ENCODE data around the gene EFCAB3. TPM values are rescaled to one million over a fixed set of nuclear protein-coding genes. Genes with fewer than 3 reads are reported as not detected.
"Not testable (repeated sequence)": the region's sequence is repeated elsewhere in the genome, so short reads cannot be mapped to it uniquely, and the experiment has no call there.

EFCAB3 gene
- polyA plus RNA-seq, 1 donor from 2014 or later = not detected

DNA sequence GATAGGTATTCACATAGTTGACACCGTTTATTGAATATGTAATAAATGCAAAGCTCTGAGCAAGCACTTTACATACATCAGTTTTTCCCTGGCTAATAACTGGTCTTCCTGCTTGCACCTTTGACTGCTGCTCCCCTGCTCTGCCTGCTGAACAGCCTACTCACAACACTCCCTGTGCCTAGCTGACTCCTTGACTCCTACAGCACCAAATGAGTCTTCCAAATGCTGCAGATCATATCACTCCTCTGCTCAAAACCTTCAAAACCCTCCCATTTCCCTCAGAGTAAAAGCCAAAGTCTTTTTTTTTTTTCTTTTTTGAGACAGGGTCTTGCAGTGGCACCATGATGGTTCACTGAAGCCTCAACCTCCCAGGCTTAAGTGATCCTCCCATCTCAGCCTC, 18.5 kb downstream of the EFCAB3 start:
- H3K9me3 ChIP-seq (ENCODE audit: low read length) = no peaks in the 10 kb centered on the region
- H3K27ac ChIP-seq (ENCODE audit: low read length) = no peak overlapping the region
- H3K36me3 ChIP-seq (ENCODE audit: insufficient read depth, low read length) = no peaks in the 10 kb centered on the region
- no peak overlapping the region for H2AFZ ChIP-seq (ENCODE audit: low read depth, low read length)
- no peak overlapping the region for H3K4me3 ChIP-seq (ENCODE audit: low read length)
- H3K4me2 ChIP-seq (ENCODE audit: low read length) = no peak overlapping the region
- H4K20me1 ChIP-seq (ENCODE audit: insufficient read depth) = no peaks in the 10 kb centered on the region
- no peaks in the 10 kb centered on the region for H3K27me3 ChIP-seq (ENCODE audit: insufficient read depth, low read depth, low read length)
- no peaks in the 10 kb centered on the region for H3K79me2 ChIP-seq (replicated peaks; ENCODE audit: insufficient read depth, low read length)
- H3K9ac ChIP-seq (ENCODE audit: low read length) = no peak overlapping the region
- H3K9me2 ChIP-seq (ENCODE audit: insufficient read depth, low read length) = no peaks in the 10 kb centered on the region
- TF ChIP-seq RAD21 (conservative IDR thresholded peaks at IDR 0.05) = no peak
- TF ChIP-seq SMC3 (conservative IDR thresholded peaks at IDR 0.05; ENCODE audit: poor library complexity) = no peak
- no peaks in the 10 kb centered on the region for H3F3A ChIP-seq (ENCODE audit: insufficient read depth, low read length, poor library complexity, severe bottlenecking)

GRCh38 chr17:62405451-62405850, 25.1 kb downstream of the EFCAB3 start:
- no peaks in the 10 kb centered on the region for H3K79me2 ChIP-seq (replicated peaks; ENCODE audit: insufficient read depth, low read length)
- no peaks in the 10 kb centered on the region for H3K27me3 ChIP-seq (ENCODE audit: insufficient read depth, low read depth, low read length)
- H3F3A ChIP-seq (ENCODE audit: insufficient read depth, low read length, poor library complexity, severe bottlenecking) = no peaks in the 10 kb centered on the region
- no peak overlapping the region for H3K4me2 ChIP-seq (ENCODE audit: low read length)
- no peak overlapping the region for H2AFZ ChIP-seq (ENCODE audit: low read depth, low read length)
- H3K4me3 ChIP-seq (ENCODE audit: low read length) = no peak overlapping the region
- H3K9me2 ChIP-seq (ENCODE audit: insufficient read depth, low read length) = no peaks in the 10 kb centered on the region
- H3K27ac ChIP-seq (ENCODE audit: low read length) = no peak overlapping the region
- H3K9ac ChIP-seq (ENCODE audit: low read length) = no peak overlapping the region
- no peaks in the 10 kb centered on the region for H3K36me3 ChIP-seq (ENCODE audit: insufficient read depth, low read length)
- H4K20me1 ChIP-seq (ENCODE audit: insufficient read depth) = no peaks in the 10 kb centered on the region
- H3K9me3 ChIP-seq (ENCODE audit: low read length) = no peaks in the 10 kb centered on the region
- TF ChIP-seq TAF1 (IDR thresholded peaks at IDR 0.05; ENCODE audit: low read depth) (no peak), SMC3 (conservative IDR thresholded peaks at IDR 0.05; ENCODE audit: poor library complexity) (no peak), EZH2 (IDR thresholded peaks at IDR 0.05; ENCODE audit: borderline replicate concordance, insufficient read depth, low read length, poor library complexity, severe bottlenecking) (no peak), POLR2AphosphoS5 (IDR thresholded peaks at IDR 0.05) (no peak), RAD21 (conservative IDR thresholded peaks at IDR 0.05) (no peak), MXI1 (conservative IDR thresholded peaks at IDR 0.05; ENCODE audit: poor library complexity, severe bottlenecking) (no peak), EP300 (conservative IDR thresholded peaks at IDR 0.05; ENCODE audit: poor library complexity, severe bottlenecking) (no peak)
- TF ChIP-seq, protein P1, sequence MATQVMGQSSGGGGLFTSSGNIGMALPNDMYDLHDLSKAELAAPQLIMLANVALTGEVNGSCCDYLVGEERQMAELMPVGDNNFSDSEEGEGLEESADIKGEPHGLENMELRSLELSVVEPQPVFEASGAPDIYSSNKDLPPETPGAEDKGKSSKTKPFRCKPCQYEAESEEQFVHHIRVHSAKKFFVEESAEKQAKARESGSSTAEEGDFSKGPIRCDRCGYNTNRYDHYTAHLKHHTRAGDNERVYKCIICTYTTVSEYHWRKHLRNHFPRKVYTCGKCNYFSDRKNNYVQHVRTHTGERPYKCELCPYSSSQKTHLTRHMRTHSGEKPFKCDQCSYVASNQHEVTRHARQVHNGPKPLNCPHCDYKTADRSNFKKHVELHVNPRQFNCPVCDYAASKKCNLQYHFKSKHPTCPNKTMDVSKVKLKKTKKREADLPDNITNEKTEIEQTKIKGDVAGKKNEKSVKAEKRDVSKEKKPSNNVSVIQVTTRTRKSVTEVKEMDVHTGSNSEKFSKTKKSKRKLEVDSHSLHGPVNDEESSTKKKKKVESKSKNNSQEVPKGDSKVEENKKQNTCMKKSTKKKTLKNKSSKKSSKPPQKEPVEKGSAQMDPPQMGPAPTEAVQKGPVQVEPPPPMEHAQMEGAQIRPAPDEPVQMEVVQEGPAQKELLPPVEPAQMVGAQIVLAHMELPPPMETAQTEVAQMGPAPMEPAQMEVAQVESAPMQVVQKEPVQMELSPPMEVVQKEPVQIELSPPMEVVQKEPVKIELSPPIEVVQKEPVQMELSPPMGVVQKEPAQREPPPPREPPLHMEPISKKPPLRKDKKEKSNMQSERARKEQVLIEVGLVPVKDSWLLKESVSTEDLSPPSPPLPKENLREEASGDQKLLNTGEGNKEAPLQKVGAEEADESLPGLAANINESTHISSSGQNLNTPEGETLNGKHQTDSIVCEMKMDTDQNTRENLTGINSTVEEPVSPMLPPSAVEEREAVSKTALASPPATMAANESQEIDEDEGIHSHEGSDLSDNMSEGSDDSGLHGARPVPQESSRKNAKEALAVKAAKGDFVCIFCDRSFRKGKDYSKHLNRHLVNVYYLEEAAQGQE (IDR thresholded peaks at IDR 0.05; ENCODE audit: borderline replicate concordance) = no peak
- TF ChIP-seq, protein P2, sequence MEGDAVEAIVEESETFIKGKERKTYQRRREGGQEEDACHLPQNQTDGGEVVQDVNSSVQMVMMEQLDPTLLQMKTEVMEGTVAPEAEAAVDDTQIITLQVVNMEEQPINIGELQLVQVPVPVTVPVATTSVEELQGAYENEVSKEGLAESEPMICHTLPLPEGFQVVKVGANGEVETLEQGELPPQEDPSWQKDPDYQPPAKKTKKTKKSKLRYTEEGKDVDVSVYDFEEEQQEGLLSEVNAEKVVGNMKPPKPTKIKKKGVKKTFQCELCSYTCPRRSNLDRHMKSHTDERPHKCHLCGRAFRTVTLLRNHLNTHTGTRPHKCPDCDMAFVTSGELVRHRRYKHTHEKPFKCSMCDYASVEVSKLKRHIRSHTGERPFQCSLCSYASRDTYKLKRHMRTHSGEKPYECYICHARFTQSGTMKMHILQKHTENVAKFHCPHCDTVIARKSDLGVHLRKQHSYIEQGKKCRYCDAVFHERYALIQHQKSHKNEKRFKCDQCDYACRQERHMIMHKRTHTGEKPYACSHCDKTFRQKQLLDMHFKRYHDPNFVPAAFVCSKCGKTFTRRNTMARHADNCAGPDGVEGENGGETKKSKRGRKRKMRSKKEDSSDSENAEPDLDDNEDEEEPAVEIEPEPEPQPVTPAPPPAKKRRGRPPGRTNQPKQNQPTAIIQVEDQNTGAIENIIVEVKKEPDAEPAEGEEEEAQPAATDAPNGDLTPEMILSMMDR (IDR thresholded peaks at IDR 0.05; ENCODE audit: poor library complexity, severe bottlenecking) = no peak

GRCh38 chr17:62413090-62413489, 32.7 kb downstream of the EFCAB3 start:
- H3K9me2 ChIP-seq (ENCODE audit: insufficient read depth, low read length); H3K36me3 ChIP-seq (ENCODE audit: insufficient read depth, low read length); H3K27ac ChIP-seq (ENCODE audit: low read length); H3K27me3 ChIP-seq (ENCODE audit: insufficient read depth, low read depth, low read length); H3K9ac ChIP-seq (ENCODE audit: low read length); H3K4me3 ChIP-seq (ENCODE audit: low read length); H3K4me2 ChIP-seq (ENCODE audit: low read length); H4K20me1 ChIP-seq (ENCODE audit: insufficient read depth); H3K9me3 ChIP-seq (ENCODE audit: low read length); H3F3A ChIP-seq (ENCODE audit: insufficient read depth, low read length, poor library complexity, severe bottlenecking); H2AFZ ChIP-seq (ENCODE audit: low read depth, low read length); H3K79me2 ChIP-seq (replicated peaks; ENCODE audit: insufficient read depth, low read length): not testable (repeated sequence)
